ENCODE results near the gene TOX2. TPM values are rescaled to one million over a fixed set of nuclear protein-coding genes. Genes with fewer than 3 reads are reported as not detected.

The TOX2 gene
- total RNA-seq, 1 experiment from 2014 or later = 1.7 TPM

DNA sequence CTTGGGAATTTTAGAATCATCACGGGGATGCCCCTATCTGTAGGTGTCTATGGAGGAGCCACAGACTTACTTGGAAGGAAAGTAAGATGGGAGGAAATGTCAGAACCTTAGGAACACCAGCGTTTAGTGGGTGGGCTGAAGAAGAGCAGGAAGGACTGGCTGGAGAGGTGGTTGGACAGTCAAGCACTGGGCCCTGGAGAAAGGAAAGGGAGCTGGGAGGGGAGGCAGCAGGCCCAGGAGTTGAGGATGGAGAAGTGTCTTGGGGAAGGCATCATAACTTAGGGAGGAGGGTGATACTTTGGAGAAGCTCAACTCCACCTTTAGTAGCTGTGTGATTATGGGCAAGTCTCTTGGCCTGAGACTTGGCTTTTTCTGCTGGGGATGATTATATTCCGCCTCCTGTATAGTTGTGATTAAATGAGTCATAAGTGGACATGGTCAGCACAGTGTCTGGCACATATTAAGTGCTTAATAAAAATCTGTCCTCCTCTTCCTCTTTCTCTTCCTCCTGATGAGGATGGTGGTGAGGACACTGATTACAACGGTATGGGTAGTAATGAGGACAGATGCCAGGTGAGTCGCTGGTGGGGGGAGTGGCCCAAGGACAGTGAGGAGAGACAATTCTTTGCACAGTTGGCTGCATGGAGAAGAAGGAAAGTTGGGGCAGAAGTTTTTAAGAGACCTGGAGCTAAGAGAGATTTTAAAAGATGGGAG is 125.7 kb downstream of the TOX2 start:
- Histone ChIP-seq H2BK12ac (ENCODE audit: insufficient read length, low read depth, low read length) (no peak overlapping the region), H3K23ac (ENCODE audit: insufficient read length, low read depth, low read length) (no peak overlapping the region), H3K79me2 (ENCODE audit: insufficient read depth, low read length) (no peaks in the 10 kb centered on the region), H3K9me3 (ENCODE audit: control insufficient read depth, low read depth, low read length) (no peaks in the 10 kb centered on the region), H3K4ac (ENCODE audit: low read depth, low read length) (no peak overlapping the region), H3K4me2 (ENCODE audit: insufficient read depth, insufficient read length, low read length) (no peak overlapping the region), H2BK5ac (ENCODE audit: insufficient read length, low read length) (no peak overlapping the region), H2BK15ac (ENCODE audit: low read depth, low read length) (no peak overlapping the region), H3K4me1 (ENCODE audit: insufficient read depth, low read length) (no peaks in the 10 kb centered on the region), H2AFZ (ENCODE audit: low read length) (no peak overlapping the region), H2AK5ac (ENCODE audit: insufficient read length, low read length) (no peak overlapping the region), H3K18ac (ENCODE audit: insufficient read length, low read depth, low read length) (no peak overlapping the region), H3K27ac (ENCODE audit: insufficient read length, low read depth, low read length) (no peak overlapping the region), H3T11ph (ENCODE audit: low read length) (no peak overlapping the region), H3K14ac (ENCODE audit: insufficient read depth, low read length) (no peak overlapping the region; the same call in 1 of the 2 replicates), H4K20me1 (ENCODE audit: control insufficient read depth, insufficient read depth, insufficient read length) (no peaks in the 10 kb centered on the region), H3K23me2 (ENCODE audit: insufficient read length, low read depth, low read length, poor library complexity, severe bottlenecking) (no peaks in the 10 kb centered on the region), H4K91ac (ENCODE audit: insufficient read length, low read depth, low read length) (no peak overlapping the region), H2BK120ac (ENCODE audit: low read depth, low read length, poor library complexity, severe bottlenecking) (no peak overlapping the region), H4K8ac (replicated peaks; ENCODE audit: insufficient read length, low read depth, low read length) (no peak overlapping the region), H3K79me1 (ENCODE audit: insufficient read depth, low read depth, low read length, poor library complexity, severe bottlenecking) (no peaks in the 10 kb centered on the region), H3K9ac (ENCODE audit: extremely low read depth, insufficient read length, low read length) (no peak overlapping the region), H3K27me3 (ENCODE audit: insufficient read depth, low read length) (no peaks in the 10 kb centered on the region), H3K56ac (ENCODE audit: insufficient read length, low read depth, low read length) (no peak overlapping the region), H2BK20ac (ENCODE audit: low read depth, low read length, poor library complexity, severe bottlenecking) (no peak overlapping the region), H4K5ac (ENCODE audit: insufficient read length, low read depth, low read length) (no peak overlapping the region)
- H3K27me3 Mint-ChIP-seq (ENCODE audit: low read depth) = peaks cover 14% of the 10 kb centered on the region
- H3K4me1 Mint-ChIP-seq = no peaks in the 10 kb centered on the region
- H3K9me3 Mint-ChIP-seq = no peaks in the 10 kb centered on the region
- H3K27ac Mint-ChIP-seq = no peak overlapping the region
- no CpG with 5 or more reads among the region's 5 CpGs for WGBS (ENCODE audit: extremely low coverage, insufficient read length, low lambda C conversion rate)
- DNase-seq = no peak
- TF ChIP-seq, protein P1, sequence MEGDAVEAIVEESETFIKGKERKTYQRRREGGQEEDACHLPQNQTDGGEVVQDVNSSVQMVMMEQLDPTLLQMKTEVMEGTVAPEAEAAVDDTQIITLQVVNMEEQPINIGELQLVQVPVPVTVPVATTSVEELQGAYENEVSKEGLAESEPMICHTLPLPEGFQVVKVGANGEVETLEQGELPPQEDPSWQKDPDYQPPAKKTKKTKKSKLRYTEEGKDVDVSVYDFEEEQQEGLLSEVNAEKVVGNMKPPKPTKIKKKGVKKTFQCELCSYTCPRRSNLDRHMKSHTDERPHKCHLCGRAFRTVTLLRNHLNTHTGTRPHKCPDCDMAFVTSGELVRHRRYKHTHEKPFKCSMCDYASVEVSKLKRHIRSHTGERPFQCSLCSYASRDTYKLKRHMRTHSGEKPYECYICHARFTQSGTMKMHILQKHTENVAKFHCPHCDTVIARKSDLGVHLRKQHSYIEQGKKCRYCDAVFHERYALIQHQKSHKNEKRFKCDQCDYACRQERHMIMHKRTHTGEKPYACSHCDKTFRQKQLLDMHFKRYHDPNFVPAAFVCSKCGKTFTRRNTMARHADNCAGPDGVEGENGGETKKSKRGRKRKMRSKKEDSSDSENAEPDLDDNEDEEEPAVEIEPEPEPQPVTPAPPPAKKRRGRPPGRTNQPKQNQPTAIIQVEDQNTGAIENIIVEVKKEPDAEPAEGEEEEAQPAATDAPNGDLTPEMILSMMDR (conservative IDR thresholded peaks at IDR 0.05) = no peak
- no peaks in the 10 kb centered on the region for H3K36me3 Mint-ChIP-seq (ENCODE audit: insufficient read depth in 1 of 3, low read depth in 3 of 3)
- H3K4me3 Mint-ChIP-seq = no peak overlapping the region
